ENCODE data around the gene TCF25.
A peak's percentile ranks its signal among the peaks of the same experiment; 100 is the strongest.
"Not testable (repeated sequence)": the region's sequence is repeated elsewhere in the genome, so short reads cannot be mapped to it uniquely, and the experiment has no call there.

TCF25 gene

GRCh38 chr16:89906140-89907025 lies 33.0 kb downstream of the TCF25 start:
- no peak for FAIRE-seq

- no peak for FAIRE-seq
Measured at GRCh38 chr16:89907055-89907814, 33.8 kb downstream of the TCF25 start.

- FAIRE-seq, result no peak
Measured at GRCh38 chr16:89908236-89908635, 34.8 kb downstream of the TCF25 start.

- FAIRE-seq, result no peak
Measured at GRCh38 chr16:89909777-89910716, 36.7 kb downstream of the TCF25 start.

- FAIRE-seq, result no peak
Measured at GRCh38 chr16:89910717-89911354, 37.4 kb downstream of the TCF25 start.

GRCh38 chr16:89911375-89911774 lies 38.0 kb downstream of the TCF25 start:
- no peak for FAIRE-seq

- FAIRE-seq, result no peak
Measured at GRCh38 chr16:89912143-89912542, 38.8 kb downstream of the TCF25 start.

- FAIRE-seq, result no peak
Measured at GRCh38 chr16:89912627-89913026, 39.2 kb downstream of the TCF25 start.

- FAIRE-seq, result no peak
Measured at GRCh38 chr16:89913408-89914387, 40.3 kb downstream of the TCF25 start.

GRCh38 chr16:89914642-89915285 lies 41.4 kb downstream of the TCF25 start:
- not testable (repeated sequence) for FAIRE-seq

- FAIRE-seq, result no peak
Measured at GRCh38 chr16:89915303-89916232, 42.2 kb downstream of the TCF25 start.

GRCh38 chr16:89917773-89918452 lies 44.5 kb downstream of the TCF25 start:
- FAIRE-seq, result no peak

- peak; percentile 28 for FAIRE-seq
Measured at GRCh38 chr16:89918453-89919347, 45.3 kb downstream of the TCF25 start, which contains the start of gene MC1R. MC1R (plus strand) TSS chr16:89918862; CDS start chr16:89919259, 397 bp downstream.

GRCh38 chr16:89919535-89920406 lies 46.4 kb downstream of the TCF25 start:
- no peak for FAIRE-seq

GRCh38 chr16:89920723-89921122 lies 47.3 kb downstream of the TCF25 start:
- no peak for FAIRE-seq

GRCh38 chr16:89921131-89921701 lies 47.8 kb downstream of the TCF25 start:
- no peak for FAIRE-seq

Measured in G401.6 (cell line).